Activated CD4-positive, alpha-beta T cell treated with anti-CD3 and anti-CD28 coated beads, Interleukin-2, amount 10 ng/mL, durations not matched to agents 24 days and 14 days (primary cell): Measurements from ENCODE around the gene KBTBD12. TPM values are rescaled to one million over a fixed set of nuclear protein-coding genes. Genes with fewer than 3 reads are reported as not detected.

Experiments
- DNase-seq: peaks from one replicate; pipeline ENCODE4 v3.0.0; 2022
- H3K27ac Mint-ChIP-seq: one replicate; pipeline ENCODE4 v1.8.0; 2022; ENCODE audit warnings: mild to moderate bottlenecking, mixed read lengths
- H3K27me3 Mint-ChIP-seq: one replicate; pipeline ENCODE4 v1.8.0; 2022; ENCODE audit warnings: mixed read lengths
- H3K36me3 Mint-ChIP-seq: one replicate; pipeline ENCODE4 v1.8.0; 2022; ENCODE audit warnings: low read depth, mild to moderate bottlenecking, mixed read lengths
- H3K4me1 Mint-ChIP-seq: one replicate; pipeline ENCODE4 v1.8.0; 2021; ENCODE audit warnings: mixed read lengths
- H3K4me3 Mint-ChIP-seq: one replicate; pipeline ENCODE4 v1.8.0; 2022; ENCODE audit warnings: mild to moderate bottlenecking, moderate library complexity, mixed read lengths
- H3K9me3 Mint-ChIP-seq: one replicate; pipeline ENCODE4 v1.8.0; 2021; ENCODE audit warnings: mixed read lengths
- intact Hi-C: fragments of 100-400 bp; cut with micrococcal nuclease; formaldehyde crosslinking; loops from one replicate; pipeline ENCODE4 v1.15.1; 2023
- total RNA-seq: library from RNA; stranded (reverse); gene quantifications from 2 replicates; pipeline ENCODE4 v1.2.3, GENCODE V29; 2022

KBTBD12 gene
- total RNA-seq, 1 donor from 2014 or later: not detected

DNA sequence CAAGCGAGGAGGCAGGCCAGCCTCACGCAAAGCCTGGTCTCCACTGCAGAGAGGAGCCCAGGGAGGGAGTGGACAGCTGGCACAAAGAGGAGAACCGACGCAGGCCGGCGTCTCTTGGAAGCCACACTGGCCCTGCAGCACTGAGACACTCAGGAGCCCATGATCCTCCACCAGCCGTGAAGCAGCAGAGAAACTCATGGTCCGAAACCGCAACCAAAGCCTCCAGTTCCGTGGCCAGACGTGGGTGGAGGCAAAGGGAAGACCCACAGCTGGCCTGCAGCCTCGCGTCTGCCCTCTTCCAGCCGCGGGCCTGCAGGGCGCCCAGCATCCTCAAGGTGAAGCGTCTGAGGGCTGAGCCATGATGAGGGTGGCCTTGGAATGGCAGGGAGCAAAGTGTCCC, 75.0 kb downstream of the KBTBD12 start:
- H3K27me3 Mint-ChIP-seq: peaks cover 3% of the 10 kb centered on the region
- no peak overlapping the region for H3K4me3 Mint-ChIP-seq
- no peaks in the 10 kb centered on the region for H3K4me1 Mint-ChIP-seq
- no peak overlapping the region for H3K27ac Mint-ChIP-seq
- no peaks in the 10 kb centered on the region for H3K9me3 Mint-ChIP-seq
- H3K36me3 Mint-ChIP-seq: no peaks in the 10 kb centered on the region
- intact Hi-C loops: no loop called here
- DNase-seq: no peak

DNA sequence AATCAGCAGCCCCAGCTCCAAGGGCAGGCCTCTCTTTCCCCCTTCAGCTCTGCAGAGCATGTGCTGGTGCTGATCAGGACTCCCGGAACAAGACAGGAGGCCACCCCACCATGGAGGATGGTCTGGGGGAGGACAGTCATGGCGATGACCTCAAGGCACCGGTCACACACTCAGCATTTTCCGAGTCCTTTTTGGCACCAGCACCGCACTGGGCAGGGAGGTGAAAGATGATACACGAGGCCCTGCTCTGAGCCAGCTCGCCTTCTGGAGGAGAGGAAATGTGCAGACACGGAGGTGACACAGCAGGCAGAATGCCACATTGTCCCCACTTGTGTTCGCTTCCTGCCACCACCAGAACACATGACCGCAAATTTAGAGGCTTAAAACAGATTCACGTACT, 75.4 kb downstream of the KBTBD12 start:
- Mint-ChIP-seq H3K27ac (no peak overlapping the region), H3K9me3 (no peaks in the 10 kb centered on the region), H3K27me3 (peaks cover 3% of the 10 kb centered on the region), H3K4me1 (no peaks in the 10 kb centered on the region), H3K36me3 (no peaks in the 10 kb centered on the region), H3K4me3 (no peak overlapping the region)
- intact Hi-C loops: no loop called here
- DNase-seq: no peak

DNA sequence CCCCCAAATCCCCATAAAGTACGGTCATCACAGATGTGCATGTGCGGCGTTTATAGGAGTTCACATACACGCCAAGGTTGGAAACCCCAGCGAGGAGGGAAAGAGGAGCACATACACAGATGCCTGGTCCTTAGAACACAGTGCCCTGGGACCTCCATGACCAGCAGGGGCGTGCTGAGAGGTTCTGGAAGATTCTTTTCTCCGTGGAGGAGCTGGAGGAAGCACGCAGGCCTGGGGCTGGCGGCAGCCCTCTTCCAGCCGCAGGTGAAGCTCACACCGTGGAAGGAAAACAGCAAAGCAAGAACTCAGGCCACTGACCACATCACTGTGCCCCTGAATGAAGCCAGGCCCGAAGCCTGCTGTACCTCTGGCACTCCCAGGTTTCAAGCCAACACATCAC, 76.2 kb downstream of the KBTBD12 start:
- H3K4me3 Mint-ChIP-seq: no peak overlapping the region
- no peaks in the 10 kb centered on the region for H3K4me1 Mint-ChIP-seq
- H3K9me3 Mint-ChIP-seq: no peaks in the 10 kb centered on the region
- intact Hi-C loops: no loop called here
- no peak for DNase-seq
- no peaks in the 10 kb centered on the region for H3K36me3 Mint-ChIP-seq
- no peak overlapping the region for H3K27ac Mint-ChIP-seq
- peaks cover 3% of the 10 kb centered on the region for H3K27me3 Mint-ChIP-seq

DNA sequence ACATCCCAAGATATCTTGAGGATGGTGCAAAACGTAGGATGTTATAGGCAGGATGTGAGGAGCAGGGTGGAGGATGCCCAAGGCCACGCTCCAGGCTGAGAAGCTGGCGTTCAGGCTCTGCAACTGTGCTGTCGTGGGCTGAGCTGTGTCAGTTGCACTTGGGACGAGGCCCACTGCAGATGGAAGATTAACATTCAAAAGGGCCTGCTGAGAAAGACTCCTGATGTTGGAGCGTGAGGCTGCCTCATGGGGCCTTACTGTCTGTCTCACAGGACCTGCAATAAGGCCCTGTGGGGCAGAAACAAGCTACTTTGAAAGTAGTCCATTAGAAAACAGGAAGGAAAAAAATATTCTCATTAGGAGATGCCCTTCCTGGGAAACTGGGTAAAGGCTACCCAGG, 76.6 kb downstream of the KBTBD12 start:
- Mint-ChIP-seq H3K36me3 (no peaks in the 10 kb centered on the region), H3K9me3 (no peaks in the 10 kb centered on the region), H3K27ac (no peak overlapping the region), H3K27me3 (peaks cover 3% of the 10 kb centered on the region), H3K4me1 (no peaks in the 10 kb centered on the region), H3K4me3 (no peak overlapping the region)
- intact Hi-C loops: no loop called here
- DNase-seq: no peak

DNA sequence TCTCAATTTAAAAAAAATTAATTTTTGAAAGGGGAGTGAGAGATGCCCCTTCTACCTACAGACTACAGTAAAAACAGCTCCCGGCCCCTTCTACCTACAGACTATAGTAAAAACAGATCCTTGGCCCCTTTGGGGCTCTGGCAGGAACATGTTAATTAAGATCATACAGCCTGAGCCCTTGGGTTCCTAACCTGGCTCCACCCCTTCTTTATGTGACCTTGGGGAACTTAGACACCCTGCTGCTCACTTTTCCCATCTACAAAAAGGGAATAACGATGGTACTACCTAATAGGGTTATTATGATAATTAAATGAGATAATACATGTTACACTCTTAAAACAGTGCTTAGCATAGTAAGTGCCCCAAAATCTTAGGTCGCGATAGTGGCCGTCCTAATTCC, 77.1 kb downstream of the KBTBD12 start:
- Mint-ChIP-seq H3K4me1 (no peaks in the 10 kb centered on the region), H3K27me3 (peaks cover 3% of the 10 kb centered on the region), H3K27ac (no peak overlapping the region), H3K36me3 (no peaks in the 10 kb centered on the region), H3K9me3 (no peaks in the 10 kb centered on the region), H3K4me3 (no peak overlapping the region)
- intact Hi-C loops: no loop called here
- no peak for DNase-seq

DNA sequence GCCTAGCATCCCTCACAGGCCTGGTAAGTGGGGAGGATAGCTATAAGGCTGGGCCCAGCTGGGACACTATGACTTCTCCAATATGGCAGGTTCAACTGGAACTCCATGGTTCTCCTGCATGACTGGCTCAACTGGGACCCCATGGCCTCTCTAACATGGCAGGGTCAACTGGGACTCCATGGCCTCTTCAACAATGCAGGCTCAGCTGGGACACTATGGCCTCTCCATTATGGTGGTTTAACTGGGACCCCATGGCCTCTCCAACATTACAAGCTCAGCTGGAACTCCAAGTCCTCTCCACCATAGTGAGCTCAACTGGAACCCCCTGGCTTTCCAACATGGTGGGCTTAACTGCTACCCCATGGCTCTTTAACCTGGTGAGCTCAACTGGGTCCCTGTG, 79.0 kb downstream of the KBTBD12 start:
- Mint-ChIP-seq H3K27me3 (peaks cover 3% of the 10 kb centered on the region), H3K27ac (no peak overlapping the region), H3K4me1 (no peaks in the 10 kb centered on the region), H3K36me3 (no peaks in the 10 kb centered on the region), H3K4me3 (no peak overlapping the region), H3K9me3 (no peaks in the 10 kb centered on the region)
- no peak for DNase-seq
- intact Hi-C loops: no loop called here

DNA sequence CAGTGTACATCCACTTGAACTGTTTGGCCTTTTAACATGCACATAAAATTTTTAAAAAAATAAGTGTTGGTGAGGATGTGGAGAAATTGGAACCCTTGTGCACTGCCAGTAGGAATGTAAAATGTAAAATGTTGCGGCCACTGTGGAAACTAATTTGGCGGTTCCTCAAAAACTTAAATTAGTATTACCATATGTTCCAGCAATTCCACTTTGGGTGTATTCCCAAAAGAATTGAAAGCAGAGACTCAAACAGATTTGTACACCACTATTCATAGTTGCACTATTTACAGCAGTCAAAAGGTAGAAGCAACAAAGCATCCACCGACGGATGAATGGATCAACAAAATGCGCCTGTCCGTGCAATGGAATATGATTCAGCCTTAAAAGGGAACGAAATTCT, 82.0 kb downstream of the KBTBD12 start:
- no peaks in the 10 kb centered on the region for H3K9me3 Mint-ChIP-seq
- no peak overlapping the region for H3K27ac Mint-ChIP-seq
- no peaks in the 10 kb centered on the region for H3K4me1 Mint-ChIP-seq
- intact Hi-C loops: no loop called here
- no peak overlapping the region for H3K4me3 Mint-ChIP-seq
- peaks cover 3% of the 10 kb centered on the region for H3K27me3 Mint-ChIP-seq
- no peak for DNase-seq
- H3K36me3 Mint-ChIP-seq: no peaks in the 10 kb centered on the region

DNA sequence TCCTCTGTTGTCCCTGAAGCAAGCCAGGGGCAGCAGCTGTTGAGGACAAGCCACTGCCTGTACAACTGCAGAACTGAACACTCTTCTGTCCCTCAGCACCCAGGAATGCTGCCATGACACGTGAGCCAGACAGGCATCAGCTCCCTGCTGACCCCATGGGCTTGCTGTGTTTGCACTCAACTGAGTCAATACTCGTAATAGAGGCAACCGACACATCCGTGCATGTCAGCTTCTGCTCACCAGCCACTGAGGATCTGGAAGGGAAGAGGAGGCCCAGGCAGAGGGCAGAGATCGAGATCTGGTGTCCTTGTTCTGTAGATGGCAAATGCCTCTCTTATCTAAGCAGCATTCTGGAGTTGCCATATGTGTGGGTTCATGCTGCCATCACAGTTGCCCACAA, 82.9 kb downstream of the KBTBD12 start:
- H3K27me3 Mint-ChIP-seq: peaks cover 3% of the 10 kb centered on the region
- H3K4me3 Mint-ChIP-seq: no peak overlapping the region
- H3K27ac Mint-ChIP-seq: no peak overlapping the region
- no peaks in the 10 kb centered on the region for H3K9me3 Mint-ChIP-seq
- no peaks in the 10 kb centered on the region for H3K4me1 Mint-ChIP-seq
- intact Hi-C loops: no loop called here
- H3K36me3 Mint-ChIP-seq: no peaks in the 10 kb centered on the region
- DNase-seq: no peak

DNA sequence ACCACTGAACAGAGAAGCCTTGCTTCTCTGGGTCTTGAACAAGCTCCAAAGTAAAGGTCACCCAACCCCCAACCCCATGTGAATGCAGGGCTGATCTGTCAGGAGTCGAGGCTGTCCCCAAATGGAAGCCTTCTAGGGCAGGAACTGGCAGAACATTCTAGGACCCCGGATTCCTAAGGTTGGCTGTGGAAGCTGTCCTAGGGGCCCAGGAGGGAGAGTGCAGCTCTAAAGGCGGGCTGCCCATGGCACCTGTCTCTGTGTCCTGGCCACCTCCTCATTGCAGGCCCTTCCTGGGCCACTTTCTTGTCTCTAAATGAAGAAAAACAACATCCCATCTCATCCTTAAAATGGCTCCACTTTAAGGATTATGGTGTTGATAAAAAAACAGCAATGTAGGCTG, 83.6 kb downstream of the KBTBD12 start:
- intact Hi-C loops: no loop called here

DNA sequence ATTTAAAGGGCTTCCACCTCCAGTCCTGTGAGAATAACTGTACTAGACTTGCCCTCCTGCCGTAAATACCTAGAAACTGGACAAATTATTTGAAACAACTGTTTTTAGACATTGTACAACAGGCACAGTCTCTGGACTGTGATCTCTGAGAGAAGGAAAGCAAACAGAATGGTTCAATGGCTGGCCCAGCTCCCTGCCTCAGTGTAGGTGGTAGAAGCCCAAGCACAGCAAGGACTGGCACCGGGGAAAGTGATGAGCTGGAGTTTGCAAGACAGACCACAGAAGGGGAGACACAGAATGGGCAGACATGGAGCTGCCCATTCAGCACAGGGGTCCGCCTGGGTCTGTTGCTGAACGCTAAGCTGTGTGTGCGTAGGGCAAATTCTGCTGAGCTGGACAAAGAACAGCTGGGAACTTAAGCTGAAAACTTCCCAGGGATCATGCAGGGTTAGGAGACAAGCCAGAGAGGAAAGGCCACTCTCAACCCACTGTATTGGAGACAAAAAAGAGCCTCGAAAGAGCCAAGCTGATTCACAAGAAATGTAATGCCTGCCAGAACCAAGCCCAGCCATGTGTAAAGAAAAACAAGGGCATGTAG, 84.6 kb downstream of the KBTBD12 start:
- H3K27ac Mint-ChIP-seq: no peak overlapping the region
- H3K36me3 Mint-ChIP-seq: no peaks in the 10 kb centered on the region
- intact Hi-C loops: no loop called here
- no peak for DNase-seq
- H3K4me1 Mint-ChIP-seq: no peaks in the 10 kb centered on the region
- peaks cover 2% of the 10 kb centered on the region for H3K27me3 Mint-ChIP-seq
- no peaks in the 10 kb centered on the region for H3K9me3 Mint-ChIP-seq
- no peak overlapping the region for H3K4me3 Mint-ChIP-seq

More for the DNA sequence above, 83.6 kb downstream of the KBTBD12 start:
- DNase-seq: no peak
- H3K4me3 Mint-ChIP-seq: no peak overlapping the region
- H3K27me3 Mint-ChIP-seq: peaks cover 5% of the 10 kb centered on the region
- H3K27ac Mint-ChIP-seq: no peak overlapping the region
- no peaks in the 10 kb centered on the region for H3K9me3 Mint-ChIP-seq
- H3K36me3 Mint-ChIP-seq: no peaks in the 10 kb centered on the region
- no peaks in the 10 kb centered on the region for H3K4me1 Mint-ChIP-seq

DNA sequence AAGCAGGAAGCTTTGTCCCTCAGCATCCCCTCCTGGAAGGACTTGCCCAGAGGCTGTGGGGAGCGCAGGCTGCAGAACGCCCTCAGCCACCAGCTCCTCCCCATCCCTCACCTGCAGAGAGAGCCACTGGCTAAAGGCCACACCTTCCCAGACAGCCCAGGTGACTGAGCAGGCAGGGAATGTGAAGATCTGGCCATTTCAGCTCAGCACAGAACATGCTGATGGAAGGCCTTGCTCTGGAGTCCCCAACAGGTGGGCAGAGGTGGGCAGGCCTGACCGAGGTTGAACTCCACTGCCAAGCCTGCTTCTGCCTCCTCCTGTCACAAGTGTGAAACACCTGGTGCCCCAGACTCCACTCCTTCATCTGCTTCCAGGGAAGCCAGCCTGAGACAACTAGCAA, 86.5 kb downstream of the KBTBD12 start:
- H3K27ac Mint-ChIP-seq: no peak overlapping the region
- no peaks in the 10 kb centered on the region for H3K4me1 Mint-ChIP-seq
- peaks cover 2% of the 10 kb centered on the region for H3K27me3 Mint-ChIP-seq
- H3K4me3 Mint-ChIP-seq: no peak overlapping the region
- no peaks in the 10 kb centered on the region for H3K9me3 Mint-ChIP-seq
- intact Hi-C loops: no loop called here
- DNase-seq: no peak
- H3K36me3 Mint-ChIP-seq: no peaks in the 10 kb centered on the region

DNA sequence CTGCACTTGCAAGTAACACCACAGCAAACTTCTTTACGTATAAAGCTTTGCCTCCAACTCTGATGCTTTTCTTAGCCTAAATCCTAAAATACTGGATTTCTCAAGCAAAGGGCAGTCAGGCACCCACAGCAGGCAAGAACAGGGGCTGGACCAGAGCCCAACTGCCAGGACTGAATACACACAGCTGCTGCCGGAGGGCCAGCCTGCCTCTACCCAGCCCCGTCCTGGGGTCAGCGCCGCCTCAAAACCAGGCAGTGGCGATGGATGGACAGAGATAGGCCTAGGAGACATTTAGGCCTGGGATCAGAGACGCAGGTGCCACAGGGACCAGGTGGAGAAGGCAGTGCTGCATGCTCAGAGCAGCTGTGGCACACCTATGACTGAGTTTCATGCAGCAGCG, 89.6 kb downstream of the KBTBD12 start:
- Mint-ChIP-seq H3K27ac (no peak overlapping the region), H3K4me1 (no peaks in the 10 kb centered on the region), H3K4me3 (no peak overlapping the region), H3K27me3 (peaks cover 5% of the 10 kb centered on the region), H3K36me3 (no peaks in the 10 kb centered on the region), H3K9me3 (no peaks in the 10 kb centered on the region)
- no peak for DNase-seq
- intact Hi-C loops: no loop called here

DNA sequence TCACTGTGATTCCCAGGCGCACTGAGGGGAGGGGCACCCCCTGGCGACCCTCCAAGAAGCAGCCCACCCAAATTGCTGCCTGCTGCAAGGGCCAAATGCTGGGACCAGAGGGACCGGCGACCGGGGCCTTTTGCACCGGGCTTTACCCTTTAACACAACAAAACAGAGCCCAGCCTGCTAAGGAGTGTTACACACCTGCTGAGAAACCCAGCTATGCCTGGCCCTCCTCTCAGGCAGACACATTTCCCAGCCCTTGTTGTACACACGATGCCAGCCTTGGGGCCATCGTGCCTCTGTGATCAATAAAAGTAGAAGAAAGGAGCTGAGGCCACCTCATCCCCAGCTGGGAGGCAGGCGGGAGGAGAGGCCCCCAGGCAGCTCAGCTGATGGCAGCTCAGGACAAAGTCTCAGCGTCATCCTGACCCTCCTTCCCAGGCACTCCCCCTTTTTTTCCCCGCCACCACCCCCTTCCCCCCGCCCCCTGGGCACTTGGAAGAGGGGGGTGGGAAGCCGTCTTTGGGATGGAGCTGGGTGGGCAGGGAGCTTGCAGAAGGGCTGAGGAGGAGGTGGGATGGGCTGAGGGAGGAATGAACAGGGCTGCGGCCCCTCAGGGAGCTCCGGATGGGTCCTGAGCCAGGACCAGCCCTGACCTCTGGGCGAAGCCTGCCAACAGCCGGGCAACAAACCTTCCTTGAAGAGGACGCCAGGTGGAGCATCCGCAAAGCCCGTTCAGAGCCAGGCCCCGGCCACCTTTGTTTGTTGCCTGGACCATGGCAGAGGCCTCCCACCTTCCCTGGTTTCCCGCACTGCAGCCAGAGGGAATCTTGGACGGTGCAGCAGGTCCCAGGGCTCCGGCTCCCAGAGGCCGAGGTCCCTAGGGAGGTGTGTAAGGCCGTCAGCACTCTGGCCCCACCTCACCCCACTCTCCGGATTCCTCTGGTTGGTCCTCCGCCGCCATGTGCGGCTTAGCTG, 91.3 kb downstream of the KBTBD12 start:
- peaks cover 5% of the 10 kb centered on the region for H3K27me3 Mint-ChIP-seq
- peaks cover under 1% of the 10 kb centered on the region for H3K4me1 Mint-ChIP-seq
- no peaks in the 10 kb centered on the region for H3K9me3 Mint-ChIP-seq
- no peak for DNase-seq
- H3K36me3 Mint-ChIP-seq: no peaks in the 10 kb centered on the region
- H3K4me3 Mint-ChIP-seq: no peak overlapping the region
- intact Hi-C loops: no loop called here
- no peak overlapping the region for H3K27ac Mint-ChIP-seq

DNA sequence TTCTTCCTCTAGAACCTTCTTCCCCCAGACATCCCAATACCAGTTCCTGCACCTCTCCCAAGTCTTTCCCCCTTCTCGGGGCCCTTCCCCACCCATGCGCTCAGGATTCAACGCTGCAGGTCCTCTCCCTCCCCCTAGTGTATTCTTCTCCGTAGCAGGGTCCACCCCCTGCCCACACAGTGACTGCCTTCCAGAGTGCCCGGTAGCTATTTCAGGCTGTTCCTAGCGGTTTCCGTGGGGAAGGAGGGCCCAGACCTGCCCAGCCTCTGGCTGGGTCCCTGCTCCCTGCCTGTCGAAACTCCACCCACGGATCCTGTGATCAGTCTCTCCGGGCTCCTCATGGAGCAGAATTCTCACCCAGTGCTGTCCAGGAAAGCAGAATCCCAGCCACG, 92.0 kb downstream of the KBTBD12 start:
- H3K27ac Mint-ChIP-seq: no peak overlapping the region
- no peak overlapping the region for H3K4me3 Mint-ChIP-seq

More for the DNA sequence above, 92.0 kb downstream of the KBTBD12 start:
- DNase-seq: no peak
- no peaks in the 10 kb centered on the region for H3K36me3 Mint-ChIP-seq
- H3K9me3 Mint-ChIP-seq: no peaks in the 10 kb centered on the region
- H3K4me1 Mint-ChIP-seq: peaks cover 2% of the 10 kb centered on the region
- intact Hi-C loops: no loop called here
- peaks cover 5% of the 10 kb centered on the region for H3K27me3 Mint-ChIP-seq
